T-cell (primary cell): ENCODE data around the gene YJEFN3. TPM values are rescaled to one million over a fixed set of nuclear protein-coding genes. Genes with fewer than 3 reads are reported as not detected.

Source experiments
- ATAC-seq, 4 experiments: fragments of 200-7000 bp in 3 of 4; fragments of 150-1000 bp in 1 of 4; cut with Tn5 transposase; replicated peaks in 1 of 4; 1 replicate in 3 of 4; 2 replicates in 1 of 4; pipeline ENCODE4 v1.10.0; 2021; ENCODE audit warnings: moderate library complexity in 3 of 4, mild to moderate bottlenecking in 2 of 4, moderate number of reproducible peaks in 1 of 4
- CTCF ChIA-PET, 2 donors: fragments of 300-600 bp; sonication (Branson Sonifier 250); formaldehyde crosslinking; loops; one replicate each; lab custom pipeline; 2022; ENCODE audit warnings: antibody characterized with exemption in 2 of 2; lab: Charles Lee
- POLR2A ChIA-PET, 2 donors: fragments of 300-600 bp; sonication (Branson Sonifier 250); formaldehyde crosslinking; loops; one replicate each; lab custom pipeline; 2022; ENCODE audit warnings: antibody characterized with exemption in 2 of 2; lab: Charles Lee
- DNase-seq, 35 experiments: peaks; one replicate each; pipeline versions ENCODE4 v3.0.0 to v3.0.0-alpha.2; 2013 to 2023
- H3K27ac ChIP-seq: one replicate; pipeline ENCODE4 v1.5.1; 2013; ENCODE audit warnings: low read length
- H3K27me3 ChIP-seq, 2 experiments: replicated peaks in 1 of 2; 1 replicate in 1 of 2; 2 replicates in 1 of 2; pipeline versions ENCODE4 v1.6.1 to v1.7.0; 2013; ENCODE audit warnings: low read length in 1 of 2, mixed read lengths in 1 of 2; ENCODE audit not compliant: control insufficient read depth in 2 of 2, insufficient read depth in 2 of 2; ENCODE audit errors: extremely low read depth in 1 of 2
- H3K36me3 ChIP-seq, 2 donors: 1 replicate in 1 of 2; 2 replicates in 1 of 2; pipeline versions ENCODE4 v1.6.1 to v1.7.0; 2013; ENCODE audit warnings: low read length in 1 of 2; ENCODE audit not compliant: control insufficient read depth in 2 of 2, insufficient read depth in 1 of 2; ENCODE audit errors: extremely low read depth in 1 of 2
- H3K4me1 ChIP-seq, 2 experiments: 1 replicate in 1 of 2; 2 replicates in 1 of 2; pipeline versions ENCODE4 v1.6.1 to v1.7.0; 2013; ENCODE audit warnings: low read length in 2 of 2, mixed read lengths in 1 of 2; ENCODE audit not compliant: insufficient read depth in 2 of 2, control insufficient read depth in 1 of 2; ENCODE audit errors: extremely low read depth in 1 of 2
- H3K4me3 ChIP-seq, 2 donors: 1 replicate in 1 of 2; 2 replicates in 1 of 2; pipeline versions ENCODE4 v1.5.1 to v1.7.0; 2013; ENCODE audit warnings: mild to moderate bottlenecking in 2 of 2, low read length in 1 of 2, moderate library complexity in 1 of 2; ENCODE audit not compliant: control insufficient read depth in 1 of 2; ENCODE audit errors: extremely low read depth in 1 of 2
- H3K9me3 ChIP-seq: 2 replicates; pipeline ENCODE4 v1.7.0; 2013
- H3K27ac Mint-ChIP-seq, 2 donors: one replicate each; pipeline ENCODE4 v1.8.0; 2020 to 2021; ENCODE audit warnings: mild to moderate bottlenecking in 2 of 2, mixed read lengths in 2 of 2
- H3K27me3 Mint-ChIP-seq, 2 donors: one replicate each; pipeline ENCODE4 v1.8.0; 2021 to 2022; ENCODE audit warnings: mixed read lengths in 2 of 2
- H3K36me3 Mint-ChIP-seq: one replicate; pipeline ENCODE4 v1.8.0; 2021; ENCODE audit warnings: mixed read lengths
- H3K4me1 Mint-ChIP-seq, 3 donors: one replicate each; pipeline ENCODE4 v1.8.0; 2020 to 2022; ENCODE audit warnings: mixed read lengths in 3 of 3, mild to moderate bottlenecking in 1 of 3
- H3K4me3 Mint-ChIP-seq, 3 donors: one replicate each; pipeline ENCODE4 v1.8.0; 2020 to 2022; ENCODE audit warnings: mild to moderate bottlenecking in 3 of 3, mixed read lengths in 3 of 3, moderate library complexity in 3 of 3
- H3K9me3 Mint-ChIP-seq, 3 donors: one replicate each; pipeline ENCODE4 v1.8.0; 2020 to 2022; ENCODE audit warnings: mixed read lengths in 3 of 3
- WGBS: methylation state at CpG from one replicate; pipeline ENCODE4 v1.1.5; 2013; ENCODE audit warnings: missing lambda C conversion rate; ENCODE audit not compliant: insufficient coverage; 5-methylcytosine and 5-hydroxymethylcytosine counted together
- total RNA-seq, 35 experiments: library from RNA in 6 of 35; stranded (reverse) in 6 of 35; fragments of 120-200 nt in 1 of 35; gene quantifications; one replicate each; pipeline versions ENCODE4 v1.2.1 to v1.2.4 and lab custom pipeline; 2013 to 2026

The YJEFN3 gene
- total RNA-seq, 5 donors from 2014 or later (not counting 1 experiment from before 2014, with no cell fraction given), result 5.4 to 14.2 (median 12.5) TPM

DNA sequence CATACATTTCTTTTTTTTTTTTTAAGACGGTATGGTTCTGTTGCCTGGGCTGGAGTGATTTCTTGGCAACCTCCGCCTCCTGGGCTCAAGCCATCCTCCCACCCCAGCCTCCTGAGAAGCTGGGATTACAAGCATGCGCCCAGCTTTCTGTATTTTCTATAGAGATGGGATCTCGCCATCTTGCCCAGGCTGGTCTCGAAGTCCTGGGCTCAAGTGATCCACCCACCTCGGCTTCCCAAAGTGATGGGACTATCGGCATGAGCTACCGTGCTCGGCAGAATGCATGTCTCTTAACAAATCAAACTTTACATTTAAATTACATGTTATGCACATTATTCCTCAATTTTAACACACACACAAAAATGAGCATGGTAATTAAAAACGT lies 11.5 kb upstream of the YJEFN3 start:
- peaks cover 8 to 15% of the 10 kb centered on the region in 2 donors for H3K36me3 ChIP-seq
- Mint-ChIP-seq H3K27me3 (no peaks in the 10 kb centered on the region), H3K27ac (peak overlapping the region in 1 of 2 donors; percentile 52), H3K4me3 (peak overlapping the region; percentile 90 to 96 (median 94)), H3K36me3 (peaks cover 15% of the 10 kb centered on the region), H3K4me1 (peaks cover 29 to 50% (median 37%) of the 10 kb centered on the region in 3 donors), H3K9me3 (no peaks in the 10 kb centered on the region)
- no peaks in the 10 kb centered on the region for H3K9me3 ChIP-seq
- POLR2A ChIA-PET, result interaction anchor here in 1 of 2 donors (0.6 kb wide), 1 partner anchor 349 kb away, joined by 3 read pairs; no protein-coding TSS in a partner anchor
- no peaks in the 10 kb centered on the region for H3K27me3 ChIP-seq
- CTCF ChIA-PET, result interaction anchor here in 1 of 2 donors (1.5 kb wide), 1 partner anchor 15 kb away, joined by 6 read pairs; no protein-coding TSS in a partner anchor
- ATAC-seq (no peak), DNase-seq (no peak)
- no peak overlapping the region for H3K27ac ChIP-seq
- 93% methylated on average over 3 of the region's 10 CpGs for WGBS
- no peak overlapping the region for H3K4me3 ChIP-seq
- H3K4me1 ChIP-seq, result peaks cover 4 to 57% of the 10 kb centered on the region in 2 experiments

DNA sequence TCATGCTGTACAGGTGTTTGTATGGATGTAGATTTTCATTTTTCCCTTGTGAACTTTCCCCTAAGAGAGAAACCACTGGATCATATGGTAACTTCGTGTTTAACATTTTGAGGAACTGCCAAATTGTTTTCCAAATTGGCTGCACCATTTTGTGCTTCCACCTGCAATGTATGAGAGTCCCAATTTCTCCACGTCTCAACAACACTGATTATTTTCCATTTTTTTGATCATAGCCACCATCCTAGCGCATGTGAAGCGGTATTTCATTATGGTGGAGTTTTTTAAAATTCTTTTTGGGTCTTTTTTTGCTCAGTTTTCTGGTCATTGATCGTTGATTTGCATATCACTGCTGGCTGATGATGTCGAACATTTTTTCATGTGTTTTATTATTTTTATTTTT lies 7.7 kb upstream of the YJEFN3 start:
- DNase-seq (no peak), ATAC-seq (no peak)
- POLR2A ChIA-PET, result no interaction called here
- H3K4me3 Mint-ChIP-seq, result no peak overlapping the region
- H3K36me3 ChIP-seq, result peaks cover 13 to 26% of the 10 kb centered on the region in 2 donors
- CTCF ChIA-PET, result no interaction called here
- H3K27ac Mint-ChIP-seq, result no peak overlapping the region
- H3K9me3 ChIP-seq, result no peaks in the 10 kb centered on the region
- peaks cover 35 to 50% (median 39%) of the 10 kb centered on the region in 3 donors for H3K4me1 Mint-ChIP-seq
- H3K9me3 Mint-ChIP-seq, result no peaks in the 10 kb centered on the region
- H3K27me3 ChIP-seq, result no peaks in the 10 kb centered on the region
- peaks cover 15% of the 10 kb centered on the region for H3K36me3 Mint-ChIP-seq
- H3K27me3 Mint-ChIP-seq, result no peaks in the 10 kb centered on the region
- H3K27ac ChIP-seq, result no peak overlapping the region
- no peak overlapping the region for H3K4me3 ChIP-seq
- 40% methylated on average over 1 of the region's 6 CpGs for WGBS
- peaks cover 4 to 44% of the 10 kb centered on the region in 2 experiments for H3K4me1 ChIP-seq

DNA sequence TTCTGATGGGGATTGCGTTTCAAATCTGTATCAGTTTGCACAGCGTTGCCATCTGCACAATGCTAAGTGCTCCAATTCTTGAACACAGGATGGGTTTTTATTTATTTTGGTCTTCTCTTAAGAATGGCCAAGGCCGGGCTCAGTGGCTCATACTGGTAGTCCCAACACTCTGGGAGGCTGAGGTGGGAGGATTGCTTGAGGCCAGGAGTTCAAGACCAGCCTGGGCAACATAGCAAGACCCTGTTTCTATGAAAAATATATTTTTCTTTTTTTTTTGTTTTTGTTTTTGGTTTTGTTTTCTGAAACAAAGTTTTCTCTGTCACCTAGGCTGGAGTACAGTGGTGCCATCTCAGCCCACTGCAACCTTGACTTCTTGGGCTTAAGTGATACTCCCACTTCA lies 5.5 kb upstream of the YJEFN3 start:
- WGBS, result 100% methylated on average over 2 of the region's 3 CpGs
- H3K4me3 Mint-ChIP-seq, result no peak overlapping the region
- no peak for ATAC-seq

DNA sequence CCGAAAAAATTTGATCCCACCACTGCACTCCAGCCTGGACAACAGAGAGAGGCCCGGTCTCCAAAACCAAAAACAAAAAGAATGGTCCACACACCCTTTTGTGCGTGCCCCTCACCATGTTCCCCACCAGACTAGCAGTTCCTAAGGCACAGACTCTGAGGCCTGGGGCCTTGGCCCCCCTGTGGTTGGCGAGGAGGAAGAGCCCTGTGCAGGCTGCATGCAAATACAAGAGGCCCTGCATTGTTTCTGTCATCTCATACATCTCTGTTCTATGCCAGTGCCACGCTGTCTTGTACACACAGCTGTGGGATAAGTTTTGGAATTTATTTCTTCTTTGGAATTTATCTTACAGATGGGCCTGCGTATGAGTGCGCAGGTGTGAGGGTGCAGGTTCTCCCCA lies 4.7 kb upstream of the YJEFN3 start:
- no peaks in the 10 kb centered on the region for H3K9me3 ChIP-seq
- ChIA-PET CTCF (interaction anchor here in 1 of 2 donors (0.6 kb wide), 1 partner anchor 165 kb away, joined by 3 read pairs; no protein-coding TSS in a partner anchor), POLR2A (no interaction called here)
- no peak overlapping the region for H3K27ac Mint-ChIP-seq
- no peak for DNase-seq
- 92% methylated on average over 5 of the region's 7 CpGs for WGBS
- H3K4me1 ChIP-seq, result peaks cover 0 to 19% of the 10 kb centered on the region in 2 experiments
- H3K27me3 ChIP-seq, result no peaks in the 10 kb centered on the region
- H3K4me1 Mint-ChIP-seq, result peaks cover 25 to 28% (median 26%) of the 10 kb centered on the region in 3 donors
- no peaks in the 10 kb centered on the region for H3K27me3 Mint-ChIP-seq
- H3K27ac ChIP-seq, result no peak overlapping the region
- peaks cover 22 to 53% of the 10 kb centered on the region in 2 donors for H3K36me3 ChIP-seq
- H3K36me3 Mint-ChIP-seq, result peaks cover 14% of the 10 kb centered on the region
- H3K4me3 Mint-ChIP-seq, result no peak overlapping the region
- ATAC-seq, result no peak
- no peak overlapping the region for H3K4me3 ChIP-seq
- no peaks in the 10 kb centered on the region for H3K9me3 Mint-ChIP-seq

More for the DNA sequence above, 5.5 kb upstream of the YJEFN3 start:
- no peaks in the 10 kb centered on the region for H3K9me3 ChIP-seq
- no peak overlapping the region for H3K27ac Mint-ChIP-seq
- CTCF ChIA-PET, result no interaction called here
- peaks cover 26 to 31% (median 26%) of the 10 kb centered on the region in 3 donors for H3K4me1 Mint-ChIP-seq
- no peak overlapping the region for H3K4me3 ChIP-seq
- peaks cover 0 to 24% of the 10 kb centered on the region in 2 experiments for H3K4me1 ChIP-seq
- H3K36me3 Mint-ChIP-seq, result peaks cover 15% of the 10 kb centered on the region
- no peaks in the 10 kb centered on the region for H3K9me3 Mint-ChIP-seq
- H3K27ac ChIP-seq, result no peak overlapping the region
- H3K27me3 Mint-ChIP-seq, result no peaks in the 10 kb centered on the region
- peaks cover 21 to 48% of the 10 kb centered on the region in 2 donors for H3K36me3 ChIP-seq
- no peaks in the 10 kb centered on the region for H3K27me3 ChIP-seq
- POLR2A ChIA-PET, result no interaction called here
- no peak for DNase-seq

DNA sequence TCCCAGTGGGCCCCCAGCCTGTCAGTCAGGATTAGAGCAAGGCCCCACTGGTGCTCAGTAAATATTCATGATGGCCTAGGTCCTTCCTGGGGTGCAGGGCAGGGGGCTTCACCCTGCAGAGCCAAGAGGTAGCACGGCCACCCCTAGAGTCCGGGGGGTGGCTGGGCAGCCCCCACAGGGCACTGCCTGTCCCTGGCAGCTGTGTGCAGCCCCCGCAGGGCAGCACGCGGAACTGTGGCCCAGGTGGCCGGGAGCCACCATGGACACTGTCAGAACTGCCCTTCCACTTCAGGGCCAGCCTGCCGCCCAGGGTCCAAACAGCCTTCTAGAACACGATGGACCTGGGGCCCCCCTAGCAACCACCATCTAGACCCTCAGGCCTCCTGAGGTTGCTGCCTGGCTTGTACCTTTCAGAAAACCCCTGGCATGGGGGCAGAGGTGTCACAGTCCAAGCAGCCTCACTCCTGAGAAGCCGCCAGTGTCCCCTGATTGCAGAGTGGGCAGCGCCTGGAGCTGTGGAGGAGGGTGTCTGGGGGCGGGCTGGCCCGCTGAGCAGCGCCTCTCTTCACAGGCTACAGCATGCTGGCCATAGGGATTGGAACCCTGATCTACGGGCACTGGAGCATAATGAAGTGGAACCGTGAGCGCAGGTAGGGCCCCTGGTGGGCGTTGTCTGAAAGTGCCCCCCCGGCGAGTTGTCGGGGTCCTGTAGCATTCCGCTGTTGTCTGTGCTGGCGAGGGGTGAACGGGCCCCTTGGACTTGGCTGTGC lies 2.9 kb upstream of the YJEFN3 start:
- Mint-ChIP-seq H3K27me3 (no peaks in the 10 kb centered on the region), H3K4me1 (peaks cover 9 to 13% (median 11%) of the 10 kb centered on the region in 3 donors), H3K4me3 (no peak overlapping the region), H3K36me3 (peaks cover 6% of the 10 kb centered on the region), H3K27ac (peak overlapping the region in 1 of 2 donors; percentile 16), H3K9me3 (no peaks in the 10 kb centered on the region)
- H3K9me3 ChIP-seq, result no peaks in the 10 kb centered on the region
- no peak overlapping the region for H3K4me3 ChIP-seq
- WGBS, result 96% methylated on average over 18 of the region's 23 CpGs
- ChIA-PET CTCF (no interaction called here), POLR2A (no interaction called here)
- peaks cover 0 to 10% of the 10 kb centered on the region in 2 experiments for H3K4me1 ChIP-seq
- H3K27me3 ChIP-seq, result no peaks in the 10 kb centered on the region
- DNase-seq (no peak), ATAC-seq (no peak)
- peaks cover 17 to 43% of the 10 kb centered on the region in 2 donors for H3K36me3 ChIP-seq
- no peak overlapping the region for H3K27ac ChIP-seq

DNA sequence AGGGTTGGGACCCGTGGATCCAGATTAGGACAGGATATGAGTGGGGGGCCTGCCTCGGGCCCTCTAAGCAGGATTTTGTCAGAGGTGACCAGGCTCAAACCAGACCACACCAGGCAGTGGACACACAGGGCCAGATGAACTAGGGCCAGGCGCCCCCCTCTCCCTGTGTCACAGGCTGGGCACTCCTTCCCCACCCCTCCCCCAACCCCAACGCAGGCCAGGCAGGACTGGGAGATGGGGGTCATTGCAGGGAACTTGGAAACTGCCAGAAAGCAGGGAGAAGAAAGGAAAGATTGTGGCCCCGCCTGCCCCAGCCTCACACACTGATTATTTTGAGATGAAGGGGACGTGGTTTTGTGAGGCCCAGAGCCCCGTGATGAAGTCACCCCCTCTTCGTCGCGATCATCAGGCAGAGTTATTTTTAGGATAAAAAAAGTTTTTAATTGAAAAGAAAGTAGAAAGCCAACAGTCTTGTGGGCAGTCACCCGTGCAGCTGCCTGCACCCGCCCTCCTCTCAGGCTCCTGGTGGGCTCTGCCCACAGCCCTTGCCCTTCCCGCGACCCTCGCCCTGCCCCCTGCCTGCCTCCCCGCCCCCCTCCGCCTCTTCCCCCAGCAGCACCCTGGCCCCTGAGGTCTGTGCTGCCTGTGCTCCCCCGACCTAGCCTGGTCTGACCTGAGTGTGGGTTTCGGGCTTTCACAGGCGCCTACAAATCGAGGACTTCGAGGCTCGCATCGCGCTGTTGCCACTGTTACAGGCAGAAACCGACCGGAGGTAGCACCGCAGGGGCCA lies 1.9 kb upstream of the YJEFN3 start:
- H3K9me3 ChIP-seq, result no peaks in the 10 kb centered on the region
- peaks cover 3% of the 10 kb centered on the region for H3K36me3 Mint-ChIP-seq
- ATAC-seq, result no peak
- H3K27me3 Mint-ChIP-seq, result no peaks in the 10 kb centered on the region
- H3K27me3 ChIP-seq, result no peaks in the 10 kb centered on the region
- H3K4me1 Mint-ChIP-seq, result peaks cover 6 to 9% (median 7%) of the 10 kb centered on the region in 3 donors
- ChIA-PET CTCF (no interaction called here), POLR2A (no interaction called here)
- H3K4me3 ChIP-seq, result no peak overlapping the region
- H3K36me3 ChIP-seq, result peaks cover 17 to 43% of the 10 kb centered on the region in 2 donors
- H3K4me1 ChIP-seq, result peaks cover 0 to 8% of the 10 kb centered on the region in 2 experiments
- no peak overlapping the region for H3K4me3 Mint-ChIP-seq
- no peak for DNase-seq
- H3K27ac ChIP-seq, result no peak overlapping the region
- peak overlapping the region in 1 of 2 donors; percentile 16 for H3K27ac Mint-ChIP-seq
- no peaks in the 10 kb centered on the region for H3K9me3 Mint-ChIP-seq
- WGBS, result 75% methylated on average over 16 of the region's 28 CpGs
